LNCaP clone FGC (cell line): ENCODE results near the gene UACA.

ENCODE experiments used
- DNase-seq: peaks from one replicate; pipeline ENCODE4 v3.0.0-alpha.2; 2011; ENCODE audit warnings: low read depth
- H3K4me3 ChIP-seq: 2 replicates; pipeline ENCODE4 v1.5.1; 2011; ENCODE audit warnings: mild to moderate bottlenecking, low read depth, low read length, control low read depth
- TF ChIP-seq, protein P1 (sequence below): IDR thresholded peaks from 2 replicates; pipeline ENCODE4 v1.5.1; 2012; ENCODE audit warnings: mild to moderate bottlenecking; ENCODE audit not compliant: control insufficient read depth, insufficient read depth; ENCODE audit errors: extremely low read depth

UACA gene

DNA sequence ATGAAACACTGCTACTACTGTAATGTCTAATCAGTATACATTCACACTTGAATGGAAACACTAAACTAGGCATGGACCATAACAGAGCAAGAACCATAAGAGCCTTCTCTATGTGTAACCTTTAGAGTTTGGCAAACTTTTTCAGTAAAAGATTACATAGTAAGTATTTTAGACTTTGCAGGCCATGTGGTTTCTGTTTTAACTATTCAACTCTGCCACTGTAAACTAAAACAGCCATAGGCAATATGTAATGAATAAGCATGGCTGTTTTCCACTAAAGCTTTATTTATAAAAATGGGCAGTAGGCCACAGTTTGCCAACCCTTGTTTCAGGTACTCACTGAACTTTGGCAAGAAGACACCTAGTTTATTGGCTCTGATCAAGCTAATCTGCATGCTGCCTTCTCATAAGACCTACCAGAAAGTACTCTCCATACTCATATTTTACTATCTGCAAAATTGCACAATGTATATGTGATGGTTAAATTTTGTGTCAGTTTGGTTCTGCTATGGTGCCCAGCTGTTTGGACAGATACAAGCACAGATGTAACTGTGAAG is 46.0 kb downstream of the UACA start:
- H3K4me3 ChIP-seq = no peak overlapping the region
- TF ChIP-seq, protein P1, sequence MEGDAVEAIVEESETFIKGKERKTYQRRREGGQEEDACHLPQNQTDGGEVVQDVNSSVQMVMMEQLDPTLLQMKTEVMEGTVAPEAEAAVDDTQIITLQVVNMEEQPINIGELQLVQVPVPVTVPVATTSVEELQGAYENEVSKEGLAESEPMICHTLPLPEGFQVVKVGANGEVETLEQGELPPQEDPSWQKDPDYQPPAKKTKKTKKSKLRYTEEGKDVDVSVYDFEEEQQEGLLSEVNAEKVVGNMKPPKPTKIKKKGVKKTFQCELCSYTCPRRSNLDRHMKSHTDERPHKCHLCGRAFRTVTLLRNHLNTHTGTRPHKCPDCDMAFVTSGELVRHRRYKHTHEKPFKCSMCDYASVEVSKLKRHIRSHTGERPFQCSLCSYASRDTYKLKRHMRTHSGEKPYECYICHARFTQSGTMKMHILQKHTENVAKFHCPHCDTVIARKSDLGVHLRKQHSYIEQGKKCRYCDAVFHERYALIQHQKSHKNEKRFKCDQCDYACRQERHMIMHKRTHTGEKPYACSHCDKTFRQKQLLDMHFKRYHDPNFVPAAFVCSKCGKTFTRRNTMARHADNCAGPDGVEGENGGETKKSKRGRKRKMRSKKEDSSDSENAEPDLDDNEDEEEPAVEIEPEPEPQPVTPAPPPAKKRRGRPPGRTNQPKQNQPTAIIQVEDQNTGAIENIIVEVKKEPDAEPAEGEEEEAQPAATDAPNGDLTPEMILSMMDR = no peak
- DNase-seq = peak; percentile 90

DNA sequence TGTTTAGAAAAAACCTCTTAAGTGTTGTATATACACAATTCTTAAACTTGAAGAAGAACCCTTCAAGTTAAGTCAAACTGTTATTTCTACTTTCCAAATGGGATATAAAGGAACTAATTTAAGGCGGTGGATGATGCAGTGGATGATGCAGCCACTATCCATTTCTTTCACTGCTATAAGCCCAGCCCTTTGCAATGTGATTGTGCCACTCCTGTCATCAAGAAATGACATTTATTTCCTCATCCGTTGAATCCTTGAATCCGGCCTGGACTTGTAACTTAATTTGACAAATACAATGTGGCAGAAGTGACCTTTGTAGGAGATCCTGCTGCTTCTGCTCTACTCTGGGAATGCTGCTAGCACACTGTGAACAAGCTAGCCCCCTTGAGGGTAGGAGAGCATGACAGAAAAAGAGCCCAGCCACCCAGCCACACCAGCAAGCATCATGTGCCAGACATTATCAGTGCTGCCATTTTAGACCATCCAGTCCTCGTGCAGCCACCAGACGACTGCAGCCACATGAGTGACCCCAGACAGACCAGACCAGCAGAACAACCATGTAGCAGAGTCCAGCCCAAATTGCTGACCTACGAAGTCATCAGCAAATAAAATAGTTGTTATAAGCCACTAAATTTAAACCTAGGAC is 47.4 kb downstream of the UACA start:
- no peak for DNase-seq
- TF ChIP-seq, protein P1 = no peak
- no peak overlapping the region for H3K4me3 ChIP-seq

- TF ChIP-seq, protein P1 = no peak
- no peak overlapping the region for H3K4me3 ChIP-seq
- DNase-seq = no peak
Measured at GRCh38 chr15:70714565-70714964, 48.8 kb downstream of the UACA start.

- no peak overlapping the region for H3K4me3 ChIP-seq
- DNase-seq = no peak
- TF ChIP-seq, protein P1 = no peak
Measured at GRCh38 chr15:70714015-70714414, 49.3 kb downstream of the UACA start.

- no peak for DNase-seq
- TF ChIP-seq, protein P1 = no peak
- H3K4me3 ChIP-seq = no peak overlapping the region
Measured at GRCh38 chr15:70712271-70712670, 51.1 kb downstream of the UACA start.

GRCh38 chr15:70710714-70711113 is 52.6 kb downstream of the UACA start:
- TF ChIP-seq, protein P1 = no peak
- no peak for DNase-seq
- no peak overlapping the region for H3K4me3 ChIP-seq

DNA sequence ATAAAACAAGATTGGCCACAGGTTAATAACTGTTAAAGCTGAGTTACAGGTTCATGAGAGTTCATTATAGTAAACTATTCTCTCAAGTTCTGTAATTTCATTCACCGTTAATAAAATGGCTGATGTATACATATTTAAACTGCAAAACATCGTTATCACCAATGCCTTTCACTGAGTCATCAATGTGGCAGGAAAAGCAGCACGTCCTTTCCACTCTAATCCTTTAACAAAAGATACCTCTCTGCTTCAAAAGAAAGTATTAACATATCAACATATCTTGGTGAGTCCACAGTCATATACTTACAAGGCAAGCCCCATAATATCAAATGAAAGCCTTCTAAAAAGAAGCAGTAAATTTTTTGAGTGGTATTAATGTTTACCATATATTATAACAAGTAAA is 54.5 kb downstream of the UACA start:
- no peak overlapping the region for H3K4me3 ChIP-seq
- TF ChIP-seq, protein P1 = no peak
- DNase-seq = no peak
